OCI-LY1 (cell line): ENCODE data around the gene RABL6.
"Not testable (repeated sequence)": the region's sequence is repeated elsewhere in the genome, so short reads cannot be mapped to it uniquely, and the experiment has no call there.

Experiments used
- H2AFZ ChIP-seq: fragments of 200-600 bp; sonication (generic), shearing (Covaris generic); 2 replicates; pipeline ENCODE4 v1.6.0; 2014; ENCODE audit warnings: antibody characterized with exemption, mild to moderate bottlenecking, low read length
- H3F3A ChIP-seq: fragments of 200-600 bp; sonication (generic), shearing (Covaris generic); 2 replicates; pipeline ENCODE4 v1.6.0; 2014; ENCODE audit warnings: mild to moderate bottlenecking, antibody characterized with exemption, low read length, moderate library complexity; ENCODE audit not compliant: insufficient read depth
- H3K27ac ChIP-seq: fragments of 200-600 bp; sonication (generic); 2 replicates; pipeline ENCODE4 v1.5.1; 2014; ENCODE audit warnings: low read length, mixed run types, mild to moderate bottlenecking, low read depth; ENCODE audit not compliant: poor library complexity, severe bottlenecking
- H3K27me3 ChIP-seq: fragments of 200-600 bp; sonication (generic); 2 replicates; pipeline ENCODE4 v1.6.0; 2014; ENCODE audit warnings: antibody characterized with exemption, mild to moderate bottlenecking, low read length, moderate library complexity; ENCODE audit not compliant: insufficient read depth
- H3K36me3 ChIP-seq: fragments of 200-600 bp; sonication (generic); 2 replicates; pipeline ENCODE4 v1.6.1; 2014; ENCODE audit warnings: mild to moderate bottlenecking, antibody characterized with exemption, low read length, moderate library complexity, mixed read lengths; ENCODE audit not compliant: insufficient read depth
- H3K4me1 ChIP-seq: fragments of 200-600 bp; sonication (generic); 2 replicates; pipeline ENCODE4 v1.5.1; 2014; ENCODE audit warnings: mild to moderate bottlenecking, low read length, moderate library complexity; ENCODE audit not compliant: insufficient read depth, severe bottlenecking
- H3K4me2 ChIP-seq: fragments of 200-600 bp; sonication (generic), shearing (Covaris generic); 2 replicates; pipeline ENCODE4 v1.6.1; 2014; ENCODE audit warnings: low read length
- H3K4me3 ChIP-seq: fragments of 200-600 bp; sonication (generic); 2 replicates; pipeline ENCODE4 v1.5.1; 2014; ENCODE audit warnings: low read length, low read depth, mild to moderate bottlenecking, mixed read lengths; ENCODE audit not compliant: poor library complexity, severe bottlenecking
- H3K79me2 ChIP-seq: fragments of 200-600 bp; shearing (Covaris generic); 2 replicates; pipeline ENCODE4 v1.6.1; 2016; ENCODE audit warnings: mixed run types, low read length, mixed read lengths; ENCODE audit not compliant: insufficient read depth
- H3K9ac ChIP-seq: fragments of 200-600 bp; sonication (generic), shearing (Covaris generic); 2 replicates; pipeline ENCODE4 v1.6.1; 2014; ENCODE audit warnings: mild to moderate bottlenecking, low read length, mixed read lengths
- H3K9me2 ChIP-seq: fragments of 200-600 bp; sonication (generic), shearing (Covaris generic); 2 replicates; pipeline ENCODE4 v1.6.1; 2014; ENCODE audit warnings: low read depth, mild to moderate bottlenecking, low read length, mixed read lengths
- H3K9me3 ChIP-seq: fragments of 200-600 bp; shearing (Covaris generic); 2 replicates; pipeline ENCODE4 v1.6.1; 2014; ENCODE audit warnings: low read length, mixed read lengths
- H4K20me1 ChIP-seq: fragments of 200-600 bp; sonication (generic), shearing (Covaris generic); 2 replicates; pipeline ENCODE4 v1.6.0; 2016; ENCODE audit warnings: mild to moderate bottlenecking, low read length; ENCODE audit not compliant: insufficient read depth
- EZH2 ChIP-seq: fragments of 200-600 bp; sonication (generic), shearing (Covaris generic); IDR thresholded peaks from 2 replicates; pipeline ENCODE4 v1.8.0; 2017; ENCODE audit warnings: borderline replicate concordance, mixed run types, mild to moderate bottlenecking, antibody characterized with exemption, low read length, moderate library complexity, mixed read lengths
- TF ChIP-seq, protein P1 (sequence below): fragments of 200-600 bp; sonication (generic), shearing (Covaris generic); IDR thresholded peaks from 2 replicates; pipeline ENCODE4 v1.5.1; 2017; ENCODE audit warnings: mild to moderate bottlenecking, antibody characterized with exemption, low read length, moderate library complexity, mixed read lengths

RABL6 gene

DNA sequence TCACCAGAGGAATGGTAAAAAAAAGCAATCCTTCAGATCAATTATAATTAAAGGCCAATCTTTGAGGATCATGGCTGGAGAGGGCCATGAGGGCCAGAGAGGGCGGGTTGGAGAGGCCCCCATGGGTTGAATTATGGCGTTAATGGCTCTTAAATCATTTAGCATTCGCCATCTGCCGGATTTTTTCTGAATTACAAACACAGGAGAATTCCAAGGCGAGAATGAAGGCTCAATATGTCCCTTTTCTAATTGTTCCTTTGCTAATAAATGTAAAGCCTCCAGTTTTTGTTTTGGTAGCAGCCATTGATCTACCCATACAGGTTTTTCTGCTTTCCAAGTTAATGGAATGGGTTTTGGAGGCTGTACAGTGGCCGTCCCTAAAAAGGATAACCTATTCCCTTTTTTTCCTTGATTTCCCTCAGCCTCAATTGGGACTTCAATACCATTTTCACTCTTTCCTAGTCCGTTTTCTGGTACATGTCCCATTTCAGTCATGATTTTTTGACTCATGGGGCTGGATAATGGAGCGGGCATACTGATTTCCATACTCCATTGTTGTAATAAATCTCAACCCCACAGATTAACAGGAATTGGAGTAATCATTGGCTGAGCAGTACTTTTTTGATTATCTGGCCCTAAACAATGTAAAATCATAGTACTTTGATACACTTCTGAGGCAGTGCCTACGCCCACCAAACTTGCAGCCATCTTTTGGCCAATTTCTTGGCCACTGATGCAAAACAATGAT, 23.3 kb upstream of the RABL6 start:
- Histone ChIP-seq H3K9ac (no peak overlapping the region), H3K27me3 (0 out of 2 replicates have a peak, but pooled peaks cover 6% of the 10 kb centered on the region), H2AFZ (no peak overlapping the region), H3K9me3 (no peaks in the 10 kb centered on the region), H3K36me3 (no peaks in the 10 kb centered on the region), H3K79me2 (no peaks in the 10 kb centered on the region), H3K9me2 (no peaks in the 10 kb centered on the region), H3K4me2 (no peak overlapping the region), H3K4me1 (peaks cover 8% of the 10 kb centered on the region), H3F3A (no peaks in the 10 kb centered on the region), H4K20me1 (no peaks in the 10 kb centered on the region), H3K27ac (no peak overlapping the region), H3K4me3 (no peak overlapping the region)
- TF ChIP-seq, protein P1, sequence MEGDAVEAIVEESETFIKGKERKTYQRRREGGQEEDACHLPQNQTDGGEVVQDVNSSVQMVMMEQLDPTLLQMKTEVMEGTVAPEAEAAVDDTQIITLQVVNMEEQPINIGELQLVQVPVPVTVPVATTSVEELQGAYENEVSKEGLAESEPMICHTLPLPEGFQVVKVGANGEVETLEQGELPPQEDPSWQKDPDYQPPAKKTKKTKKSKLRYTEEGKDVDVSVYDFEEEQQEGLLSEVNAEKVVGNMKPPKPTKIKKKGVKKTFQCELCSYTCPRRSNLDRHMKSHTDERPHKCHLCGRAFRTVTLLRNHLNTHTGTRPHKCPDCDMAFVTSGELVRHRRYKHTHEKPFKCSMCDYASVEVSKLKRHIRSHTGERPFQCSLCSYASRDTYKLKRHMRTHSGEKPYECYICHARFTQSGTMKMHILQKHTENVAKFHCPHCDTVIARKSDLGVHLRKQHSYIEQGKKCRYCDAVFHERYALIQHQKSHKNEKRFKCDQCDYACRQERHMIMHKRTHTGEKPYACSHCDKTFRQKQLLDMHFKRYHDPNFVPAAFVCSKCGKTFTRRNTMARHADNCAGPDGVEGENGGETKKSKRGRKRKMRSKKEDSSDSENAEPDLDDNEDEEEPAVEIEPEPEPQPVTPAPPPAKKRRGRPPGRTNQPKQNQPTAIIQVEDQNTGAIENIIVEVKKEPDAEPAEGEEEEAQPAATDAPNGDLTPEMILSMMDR, result peak; percentile 50; the same call in 1 of the 2 replicates
- TF ChIP-seq EZH2, result no peak

DNA sequence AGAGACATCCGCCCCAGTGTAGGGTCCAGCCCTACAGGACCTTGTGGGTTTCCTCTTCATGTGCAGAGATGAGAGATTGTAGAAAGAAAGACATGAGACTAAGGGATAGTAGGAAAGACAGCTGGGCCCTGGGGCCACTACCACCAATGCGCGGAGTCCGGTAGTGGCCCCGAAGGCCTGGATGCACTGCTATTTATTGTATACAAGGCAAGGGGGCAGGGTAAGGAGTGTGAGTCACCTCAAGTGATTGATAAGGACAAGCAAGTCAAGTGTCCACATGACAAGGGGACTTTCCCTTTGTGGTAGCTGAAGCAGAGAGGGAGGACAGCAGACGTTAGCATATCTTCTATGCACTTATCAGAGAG, 22.8 kb upstream of the RABL6 start:
- H3K4me2 ChIP-seq, result no peak overlapping the region
- no peak overlapping the region for H3K9ac ChIP-seq
- no peaks in the 10 kb centered on the region for H3F3A ChIP-seq
- TF ChIP-seq EZH2, result no peak
- TF ChIP-seq, protein P1, result no peak
- no peak overlapping the region for H3K4me3 ChIP-seq
- H3K36me3 ChIP-seq, result no peaks in the 10 kb centered on the region
- H3K79me2 ChIP-seq, result no peaks in the 10 kb centered on the region
- H3K27ac ChIP-seq, result no peak overlapping the region
- H3K27me3 ChIP-seq, result 0 out of 2 replicates have a peak, but pooled peaks cover 4% of the 10 kb centered on the region
- H3K9me3 ChIP-seq, result no peaks in the 10 kb centered on the region
- H3K4me1 ChIP-seq, result peaks cover 8% of the 10 kb centered on the region
- H2AFZ ChIP-seq, result no peak overlapping the region
- no peaks in the 10 kb centered on the region for H4K20me1 ChIP-seq
- H3K9me2 ChIP-seq, result no peaks in the 10 kb centered on the region

DNA sequence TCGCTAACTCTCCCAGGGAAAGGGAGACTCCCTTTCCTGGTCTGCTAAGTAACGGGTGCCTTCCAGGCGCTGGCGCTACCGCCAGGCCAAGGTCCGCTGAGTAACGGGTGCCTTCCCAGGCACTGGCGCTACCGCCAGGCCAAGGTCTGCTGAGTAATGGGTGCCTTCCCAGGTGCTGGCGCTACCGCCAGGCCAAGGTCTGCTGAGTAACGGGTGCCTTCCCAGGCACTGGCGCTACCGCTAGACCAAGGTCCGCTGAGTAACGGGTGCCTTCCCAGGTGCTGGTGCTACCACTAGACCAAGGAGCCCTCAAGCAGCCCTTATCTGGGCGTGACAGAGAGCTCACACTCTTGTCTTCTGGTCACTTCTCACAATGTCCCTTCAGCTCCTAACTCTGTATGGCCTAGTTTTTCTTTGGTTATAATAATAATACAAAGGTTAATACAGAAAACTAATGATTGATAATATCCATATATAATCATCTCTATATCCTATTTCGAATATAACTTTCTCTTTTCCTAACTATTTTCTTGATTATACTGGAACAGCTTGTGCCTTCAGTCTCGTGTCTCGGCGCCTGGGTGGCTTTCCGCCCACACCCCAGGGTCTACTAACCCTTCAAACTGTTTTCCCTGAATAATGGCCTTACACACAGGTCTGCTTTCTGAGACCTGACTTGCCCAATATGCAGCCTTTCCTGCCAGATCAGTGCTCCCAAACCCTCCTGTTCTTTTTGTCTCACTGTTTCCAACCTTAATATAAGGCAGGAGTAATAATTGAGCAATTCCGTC, 22.0 kb upstream of the RABL6 start:
- not testable (repeated sequence) for H3K36me3 ChIP-seq, H3K79me2 ChIP-seq, H3K4me3 ChIP-seq, H3K27ac ChIP-seq, H3F3A ChIP-seq, H3K9me3 ChIP-seq, H4K20me1 ChIP-seq, H3K9ac ChIP-seq, H3K27me3 ChIP-seq, H3K4me2 ChIP-seq, H3K9me2 ChIP-seq, H2AFZ ChIP-seq
- peaks cover 14% of the 10 kb centered on the region for H3K4me1 ChIP-seq
